Gastrocnemius medialis (tissue), 4 donors: ENCODE measurements around the gene MFSD6.

ENCODE experiments used
- CTCF ChIP-seq, 5 experiments: fragments of 450-650 bp in 3 of 5; fragments of 200-600 bp in 2 of 5; sonication (generic) in 2 of 5; IDR thresholded peaks in 4 of 5; conservative IDR thresholded peaks in 1 of 5; 1 replicate in 4 of 5; 2 replicates in 1 of 5; pipeline ENCODE4 v1.5.1; 2016 to 2019; ENCODE audit warnings: antibody characterized with exemption in 5 of 5, mild to moderate bottlenecking in 3 of 5, moderate library complexity in 3 of 5
- POLR2A ChIP-seq, 2 donors: fragments of 450-650 bp; IDR thresholded peaks; one replicate each; pipeline ENCODE4 v1.6.1; 2017; ENCODE audit warnings: antibody characterized with exemption in 2 of 2, mild to moderate bottlenecking in 2 of 2, moderate library complexity in 2 of 2

- TF ChIP-seq CTCF (IDR thresholded peaks at IDR 0.05 in 4 of 5, conservative IDR thresholded peaks at IDR 0.05 in 1 of 5) (no peak), POLR2A (IDR thresholded peaks at IDR 0.05) (no peak)
Observed at GRCh38 chr2:190478572-190479195, 70.5 kb downstream of the MFSD6 start.
